HG02840 (cell line): Measurements from ENCODE around the gene TFR2.

ENCODE experiments used
- ATAC-seq: cut with Tn5 transposase; IDR thresholded peaks from one replicate; pipeline ENCODE4 v1.9.1; 2021; ENCODE audit warnings: mild to moderate bottlenecking, moderate library complexity, moderate number of reproducible peaks; ENCODE audit not compliant: unreplicated experiment, low FRiP score

TFR2 gene

GRCh38 chr7:100641463-100641859 lies at the start of gene TFR2:
Gene TFR2 (minus strand): TSS chr7:100641552. CDS start chr7:100641509, 43 bp downstream.
- no peak for ATAC-seq

GRCh38 chr7:100689230-100690135 lies 48.1 kb upstream of the TFR2 start:
- no peak for ATAC-seq

DNA sequence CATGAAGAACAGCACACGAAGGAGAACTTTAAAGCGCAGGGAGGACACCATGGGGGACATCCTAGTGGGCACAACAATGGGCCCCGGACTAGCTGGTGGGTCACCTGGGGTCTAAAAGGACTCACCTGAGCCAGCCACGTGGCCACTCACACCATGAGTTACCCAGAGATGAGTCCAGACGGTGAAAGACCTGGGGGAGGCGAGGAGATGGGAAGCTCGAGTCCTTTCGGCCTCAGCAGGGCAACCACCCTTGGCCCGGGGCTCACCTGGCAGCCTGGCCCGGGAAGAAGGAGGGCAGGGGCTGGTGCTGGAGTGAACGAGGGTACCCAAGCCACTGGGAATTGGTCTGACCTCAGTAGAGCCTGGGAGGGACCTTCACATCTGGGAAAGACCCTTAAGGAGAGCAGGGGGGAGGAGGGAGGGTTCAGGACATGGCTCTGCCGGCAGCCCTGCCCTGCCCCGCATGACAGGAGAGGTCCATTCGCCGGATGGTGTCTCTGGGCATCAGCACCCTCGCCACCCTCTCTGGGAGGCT lies 47.0 kb upstream of the TFR2 start:
- ATAC-seq: no peak

DNA sequence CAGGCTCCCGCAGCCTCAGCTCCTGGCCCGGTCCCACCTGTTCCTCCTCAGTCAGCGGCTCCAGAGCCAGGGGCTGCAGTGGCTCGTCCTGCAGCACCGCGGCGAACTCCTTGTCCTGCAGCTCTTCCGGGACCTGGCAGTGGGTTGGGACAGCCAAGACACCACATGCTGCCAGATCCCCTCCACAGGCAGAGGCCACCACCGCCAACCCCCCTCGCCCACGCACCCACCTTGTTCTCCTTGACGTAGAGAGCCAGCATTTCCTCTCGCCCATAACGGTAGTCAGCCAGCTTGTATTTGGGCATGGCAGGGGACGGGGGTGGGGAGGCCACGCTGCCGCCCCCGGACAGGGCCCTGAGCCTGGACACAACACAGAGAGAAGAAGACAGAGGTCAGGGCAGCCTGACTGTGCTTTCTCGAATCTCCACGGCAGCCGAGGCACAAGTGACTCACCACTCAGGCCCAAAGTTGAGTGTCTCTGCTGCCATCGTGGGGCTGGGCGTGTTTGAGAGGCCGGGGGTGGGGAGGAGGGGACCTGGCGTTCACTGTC lies 46.5 kb upstream of the TFR2 start:
- ATAC-seq: no peak

GRCh38 chr7:100687261-100687660 lies 45.9 kb upstream of the TFR2 start:
- ATAC-seq: no peak

DNA sequence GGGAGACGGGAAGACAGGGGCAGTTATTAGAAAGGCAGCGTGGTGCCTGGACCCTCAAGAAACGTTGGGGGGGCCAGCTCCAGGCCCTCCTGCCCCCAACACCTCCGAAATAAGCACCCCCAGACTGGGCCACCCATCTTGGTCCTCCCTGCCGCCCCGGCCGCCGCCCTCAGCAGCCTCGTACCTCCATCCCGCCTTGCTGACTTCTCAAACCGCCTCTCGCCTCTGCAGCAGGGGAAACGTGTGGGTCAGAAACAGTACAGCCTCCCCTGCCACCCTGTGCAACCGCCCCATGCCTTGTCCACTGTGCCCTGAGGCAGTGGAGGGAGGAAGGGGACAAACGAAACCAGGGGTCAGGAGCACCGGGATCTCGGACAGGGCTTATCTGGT lies 45.5 kb upstream of the TFR2 start:
- ATAC-seq: no peak

GRCh38 chr7:100686201-100686821 lies 45.0 kb upstream of the TFR2 start:
- no peak for ATAC-seq

DNA sequence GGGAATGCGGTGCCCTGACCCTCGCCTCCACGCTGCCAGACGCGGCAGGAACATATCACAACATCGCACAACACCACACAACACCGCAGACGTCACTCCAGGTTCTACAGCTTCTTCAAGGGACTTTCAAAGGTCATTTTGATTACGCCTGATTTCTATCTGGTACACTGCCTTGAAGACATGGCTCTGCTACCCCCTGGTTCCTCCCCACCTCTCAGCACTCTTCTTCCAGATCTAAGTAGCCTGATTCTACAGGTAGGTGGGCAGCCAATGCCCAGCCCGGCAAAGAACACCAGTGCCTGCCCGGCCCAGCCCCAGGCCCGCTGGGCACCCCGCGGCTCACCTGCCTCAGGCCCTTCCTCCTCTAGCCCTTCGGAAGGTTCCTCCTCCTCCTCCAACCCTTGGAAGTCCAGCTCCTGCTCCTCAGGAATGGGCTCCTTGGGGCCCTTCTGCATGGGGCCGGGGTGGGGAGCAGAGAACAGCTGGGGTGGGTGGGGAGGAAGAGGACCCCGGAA lies 44.3 kb upstream of the TFR2 start:
- ATAC-seq: no peak

DNA sequence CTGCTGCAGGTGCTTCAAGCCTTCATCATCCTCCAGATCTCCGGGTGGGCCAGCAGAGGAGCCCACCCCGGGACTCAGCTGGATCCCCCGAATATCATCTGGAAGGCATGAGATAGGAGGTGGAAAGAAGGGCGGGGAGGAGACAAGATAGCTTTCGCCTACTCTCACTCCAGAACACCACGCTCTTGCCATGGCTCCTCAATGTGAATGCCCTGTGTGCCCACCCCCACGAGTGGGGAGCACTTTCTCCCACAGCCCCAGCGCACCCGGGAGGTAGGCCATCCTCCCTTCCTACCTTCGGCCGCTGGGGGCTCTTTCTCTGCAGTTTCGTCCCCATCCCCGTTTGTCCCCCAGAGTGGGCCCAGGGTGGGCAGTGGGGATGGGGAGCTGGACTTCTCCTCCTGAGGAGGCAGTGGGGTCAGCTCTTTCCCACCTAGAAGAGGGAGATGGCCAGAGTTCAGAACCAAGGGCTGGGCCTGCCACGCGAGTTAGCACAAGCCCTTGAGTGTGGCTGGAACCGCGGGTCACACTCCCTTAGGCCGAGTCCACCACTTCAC lies 43.8 kb upstream of the TFR2 start:
- ATAC-seq: no peak

GRCh38 chr7:100684534-100685042 lies 43.2 kb upstream of the TFR2 start:
- ATAC-seq: no peak

DNA sequence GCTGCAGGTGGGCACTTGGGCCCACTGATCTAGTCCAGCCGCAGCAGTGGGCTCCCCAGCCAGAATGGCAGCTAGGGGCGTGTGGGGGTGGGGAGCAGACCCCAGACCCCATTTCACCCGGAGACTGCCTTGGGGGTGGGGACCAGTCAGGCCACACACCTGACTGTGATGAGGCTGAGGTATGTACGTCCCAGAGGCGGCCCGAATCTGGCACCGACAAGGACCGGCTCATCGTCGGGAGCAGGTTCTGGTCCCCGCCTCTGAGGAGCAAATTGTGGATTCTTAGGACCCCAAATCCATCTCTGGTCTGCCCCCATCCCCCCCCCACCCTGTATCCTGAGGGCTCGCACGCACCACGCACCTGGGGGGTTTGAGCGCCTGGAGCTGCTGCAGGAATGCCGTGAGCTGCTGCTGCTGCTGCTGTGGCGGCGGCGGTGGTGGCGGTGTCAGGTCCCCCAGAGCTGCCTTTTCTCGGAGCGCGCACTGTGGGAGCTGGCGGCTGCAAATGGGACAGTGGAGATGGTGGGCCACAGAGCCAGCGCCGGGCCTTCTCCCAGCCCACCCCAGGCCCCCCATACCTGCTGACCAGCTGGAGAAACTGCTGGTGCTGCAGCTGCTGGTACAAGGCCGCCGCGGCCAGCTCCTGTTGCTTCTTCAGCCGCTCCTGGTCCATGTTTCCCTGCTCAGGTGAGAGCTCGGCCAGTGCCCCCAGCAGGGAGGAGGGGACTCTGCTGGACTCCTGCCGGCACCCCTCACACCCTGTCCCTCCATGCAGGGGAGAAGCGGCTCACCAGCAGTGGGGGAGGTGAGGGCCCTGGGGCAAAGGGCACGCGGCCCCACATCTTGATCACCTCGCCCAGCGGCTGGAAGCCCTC lies 42.5 kb upstream of the TFR2 start:
- no peak for ATAC-seq

GRCh38 chr7:100682991-100683658 lies 41.8 kb upstream of the TFR2 start:
- no peak for ATAC-seq

DNA sequence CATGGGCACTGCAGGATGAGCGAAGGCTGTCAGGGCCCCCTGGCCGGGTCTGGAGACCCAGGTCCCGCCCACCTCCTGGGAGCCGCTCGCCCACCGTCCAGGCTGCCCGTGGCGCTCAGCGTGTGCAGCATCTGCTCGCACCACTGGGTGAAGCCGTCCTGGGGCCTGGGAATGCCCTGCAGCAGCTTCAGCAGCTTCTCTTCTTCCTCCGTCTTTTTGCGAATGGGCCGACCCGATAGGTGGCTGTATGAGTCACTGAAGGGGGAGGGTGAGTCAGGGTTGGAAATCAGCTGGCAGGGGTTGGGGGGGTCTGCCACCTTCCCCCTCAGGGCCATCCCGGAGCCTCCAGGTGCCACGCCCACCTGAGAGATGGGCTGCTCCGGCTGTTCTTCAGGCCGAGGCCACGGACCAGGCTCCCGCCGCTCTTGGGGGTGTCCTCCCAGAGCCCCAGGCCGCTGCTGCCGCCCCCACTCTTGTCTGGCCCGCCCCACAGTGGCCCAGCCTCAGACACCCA lies 40.9 kb upstream of the TFR2 start:
- no peak for ATAC-seq

DNA sequence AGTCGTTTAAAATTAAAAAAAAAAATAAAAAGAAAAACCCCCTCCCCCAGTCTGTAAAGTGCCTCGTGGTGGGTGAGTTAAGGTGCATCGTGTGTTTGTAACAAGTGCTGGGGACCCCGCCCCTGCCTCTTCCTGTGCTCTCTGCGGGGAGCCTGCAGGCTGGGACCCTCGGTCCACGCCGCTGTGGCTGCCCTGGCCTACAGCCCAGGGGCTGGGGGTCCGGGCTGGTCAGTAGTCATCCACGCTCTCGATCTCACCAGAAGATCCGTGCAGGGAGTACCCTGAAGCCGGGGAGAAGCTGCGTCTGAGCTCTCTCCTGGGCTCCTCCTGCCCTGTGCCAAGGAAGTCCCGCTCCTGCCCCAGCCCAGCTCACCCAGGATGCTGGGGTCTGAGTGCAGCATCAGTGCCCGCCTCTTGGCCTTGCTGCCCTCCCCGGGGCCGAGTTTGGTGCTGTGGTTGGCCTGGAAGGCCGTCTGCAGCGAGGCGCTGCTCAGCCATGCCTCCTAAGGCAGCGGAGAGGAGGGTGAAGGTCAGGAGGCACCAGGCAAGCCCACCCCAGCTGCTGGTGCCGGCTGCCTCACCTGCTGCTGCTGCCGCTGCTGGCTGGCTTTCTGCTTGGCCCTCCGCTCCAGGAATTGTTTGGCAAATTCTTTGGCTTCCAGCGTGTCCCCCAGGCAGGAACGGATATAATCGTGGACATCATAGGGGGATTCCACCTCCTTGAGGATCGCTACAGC lies 40.3 kb upstream of the TFR2 start:
- ATAC-seq: no peak

- no peak for ATAC-seq
These were observed 39.4 kb upstream of the TFR2 start for GRCh38 chr7:100680576-100681271.

DNA sequence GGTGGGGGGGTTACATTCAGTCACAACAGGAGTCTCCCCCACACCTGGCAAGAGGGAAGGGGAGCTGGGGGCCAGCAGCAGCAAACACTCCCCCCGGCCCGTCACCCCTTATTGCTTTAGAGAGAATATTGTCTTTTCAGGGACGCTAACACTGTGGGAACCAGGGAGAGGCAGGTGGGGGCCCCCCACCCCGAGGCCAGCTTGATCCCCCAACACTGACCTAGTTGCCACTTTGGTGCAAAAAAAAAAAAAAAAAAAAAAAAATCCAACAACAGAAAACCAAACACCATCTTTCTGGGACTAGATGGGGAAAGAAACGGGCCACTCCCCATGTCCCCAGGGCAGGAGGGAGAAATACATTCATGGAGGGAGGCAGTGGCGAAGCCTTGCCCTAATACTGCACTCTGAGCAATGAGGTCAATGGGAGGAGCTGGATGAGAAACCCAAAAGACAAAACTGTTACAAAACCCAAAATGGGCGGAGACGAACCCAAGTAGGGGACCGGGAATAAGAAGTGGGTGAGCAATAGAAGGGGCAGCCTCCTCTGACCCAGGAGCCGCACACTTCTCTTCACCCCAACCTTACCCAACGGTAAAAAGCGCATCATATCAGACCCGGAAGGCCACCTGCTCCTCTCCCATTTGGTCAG lies 38.7 kb upstream of the TFR2 start:
- ATAC-seq: no peak
